Measurements from ENCODE around the gene AKAP1.

DNA sequence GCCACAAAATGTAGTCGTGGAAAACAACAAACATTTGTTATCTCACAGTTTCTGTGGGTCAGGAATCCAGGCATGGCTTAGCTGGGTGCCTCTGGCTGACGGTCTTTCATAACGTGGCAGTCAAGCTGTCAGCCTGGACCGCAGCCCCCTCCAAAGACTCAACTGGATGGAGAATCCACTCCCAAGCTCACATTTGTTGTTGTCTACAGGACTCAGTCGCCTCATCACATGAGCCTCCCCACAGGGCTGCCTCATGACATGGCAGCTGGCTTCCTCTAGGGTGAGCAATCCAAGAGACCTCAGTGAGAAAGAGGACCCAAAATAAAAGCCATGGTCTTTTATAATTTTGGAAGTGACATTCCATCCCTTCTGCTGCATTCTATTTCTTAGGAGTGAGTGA is 34.7 kb upstream of the AKAP1 start:
- no peak for TF ChIP-seq EGR1 (IDR thresholded peaks at IDR 0.05; ENCODE audit: borderline replicate concordance, low read depth, low read length)
- no peak for TF ChIP-seq POLR2AphosphoS5 (IDR thresholded peaks at IDR 0.05; ENCODE audit: low read depth, low read length)
- no peak for TF ChIP-seq EP300 (IDR thresholded peaks at IDR 0.05; ENCODE audit: borderline replicate concordance in 1 of 2, low read depth in 2 of 2, low read length in 2 of 2)
- no peak for TF ChIP-seq GTF2F1 (IDR thresholded peaks at IDR 0.05; ENCODE audit: borderline replicate concordance, low read depth, low read length)
- TF ChIP-seq, protein P1, sequence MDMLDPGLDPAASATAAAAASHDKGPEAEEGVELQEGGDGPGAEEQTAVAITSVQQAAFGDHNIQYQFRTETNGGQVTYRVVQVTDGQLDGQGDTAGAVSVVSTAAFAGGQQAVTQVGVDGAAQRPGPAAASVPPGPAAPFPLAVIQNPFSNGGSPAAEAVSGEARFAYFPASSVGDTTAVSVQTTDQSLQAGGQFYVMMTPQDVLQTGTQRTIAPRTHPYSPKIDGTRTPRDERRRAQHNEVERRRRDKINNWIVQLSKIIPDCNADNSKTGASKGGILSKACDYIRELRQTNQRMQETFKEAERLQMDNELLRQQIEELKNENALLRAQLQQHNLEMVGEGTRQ (IDR thresholded peaks at IDR 0.05; ENCODE audit: low read length) = no peak
- TF ChIP-seq JUND (IDR thresholded peaks at IDR 0.05; ENCODE audit: low read length) = no peak
- no peak for TF ChIP-seq SAP30 (IDR thresholded peaks at IDR 0.05; ENCODE audit: insufficient read depth, insufficient replicate concordance, low read length)
- TF ChIP-seq, protein P2, sequence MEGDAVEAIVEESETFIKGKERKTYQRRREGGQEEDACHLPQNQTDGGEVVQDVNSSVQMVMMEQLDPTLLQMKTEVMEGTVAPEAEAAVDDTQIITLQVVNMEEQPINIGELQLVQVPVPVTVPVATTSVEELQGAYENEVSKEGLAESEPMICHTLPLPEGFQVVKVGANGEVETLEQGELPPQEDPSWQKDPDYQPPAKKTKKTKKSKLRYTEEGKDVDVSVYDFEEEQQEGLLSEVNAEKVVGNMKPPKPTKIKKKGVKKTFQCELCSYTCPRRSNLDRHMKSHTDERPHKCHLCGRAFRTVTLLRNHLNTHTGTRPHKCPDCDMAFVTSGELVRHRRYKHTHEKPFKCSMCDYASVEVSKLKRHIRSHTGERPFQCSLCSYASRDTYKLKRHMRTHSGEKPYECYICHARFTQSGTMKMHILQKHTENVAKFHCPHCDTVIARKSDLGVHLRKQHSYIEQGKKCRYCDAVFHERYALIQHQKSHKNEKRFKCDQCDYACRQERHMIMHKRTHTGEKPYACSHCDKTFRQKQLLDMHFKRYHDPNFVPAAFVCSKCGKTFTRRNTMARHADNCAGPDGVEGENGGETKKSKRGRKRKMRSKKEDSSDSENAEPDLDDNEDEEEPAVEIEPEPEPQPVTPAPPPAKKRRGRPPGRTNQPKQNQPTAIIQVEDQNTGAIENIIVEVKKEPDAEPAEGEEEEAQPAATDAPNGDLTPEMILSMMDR (IDR thresholded peaks at IDR 0.05; ENCODE audit: control extremely low read depth in 1 of 3, insufficient read depth in 1 of 3, low read depth in 1 of 3, low read length in 3 of 3) = peak in 1 of 3 experiments; percentile 34; a peak in 1 of 4 replicates

All from H1 (cell line).